Nephron progenitor cell (in vitro differentiated cells): ENCODE results near the gene BTBD19.
"Not testable (repeated sequence)": the region's sequence is repeated elsewhere in the genome, so short reads cannot be mapped to it uniquely, and the experiment has no call there.

Source experiments
- DNase-seq: peaks from one replicate; pipeline ENCODE4 v3.0.0; 2021
- H3K27ac Mint-ChIP-seq: 2 replicates; pipeline ENCODE4 v1.8.0; 2021; ENCODE audit warnings: mild to moderate bottlenecking, moderate library complexity, mixed read lengths
- H3K27me3 Mint-ChIP-seq: 2 replicates; pipeline ENCODE4 v1.8.0; 2021; ENCODE audit warnings: mild to moderate bottlenecking, low read depth, mixed read lengths; ENCODE audit not compliant: poor library complexity
- H3K36me3 Mint-ChIP-seq: 2 replicates; pipeline ENCODE4 v1.8.0; 2021; ENCODE audit warnings: low read depth, mixed read lengths
- H3K4me1 Mint-ChIP-seq: 2 replicates; pipeline ENCODE4 v1.8.0; 2021; ENCODE audit warnings: mixed read lengths
- H3K4me3 Mint-ChIP-seq: 2 replicates; pipeline ENCODE4 v1.8.0; 2021; ENCODE audit warnings: mild to moderate bottlenecking, moderate library complexity, mixed read lengths
- H3K9me3 Mint-ChIP-seq: 2 replicates; pipeline ENCODE4 v1.8.0; 2021; ENCODE audit warnings: mild to moderate bottlenecking, moderate library complexity, mixed read lengths
- CTCF ChIP-seq: fragments of 200-600 bp; sonication (generic); IDR thresholded peaks from 2 replicates; pipeline ENCODE4 v1.5.0; 2021; ENCODE audit warnings: antibody characterized with exemption

BTBD19 gene

GRCh38 chr1:44819608-44820327 is 11.4 kb downstream of the BTBD19 start:
- DNase-seq: peak; percentile 80
- H3K27me3 Mint-ChIP-seq: peaks cover 6% of the 10 kb centered on the region
- peaks cover 16% of the 10 kb centered on the region for H3K36me3 Mint-ChIP-seq
- H3K27ac Mint-ChIP-seq: peak overlapping the region; percentile 100
- TF ChIP-seq CTCF: no peak
- peak overlapping the region; percentile 80 for H3K4me3 Mint-ChIP-seq
- H3K4me1 Mint-ChIP-seq: peaks cover 50% of the 10 kb centered on the region
- peaks cover 9% of the 10 kb centered on the region for H3K9me3 Mint-ChIP-seq

GRCh38 chr1:44820328-44821239 is 12.3 kb downstream of the BTBD19 start:
- no peak for TF ChIP-seq CTCF
- Mint-ChIP-seq H3K36me3 (peaks cover 9% of the 10 kb centered on the region), H3K27ac (peak overlapping the region; percentile 100), H3K9me3 (peaks cover 9% of the 10 kb centered on the region), H3K4me3 (peak overlapping the region; percentile 80), H3K27me3 (peaks cover 6% of the 10 kb centered on the region), H3K4me1 (peaks cover 41% of the 10 kb centered on the region)
- DNase-seq: no peak

- H3K9me3 Mint-ChIP-seq: peaks cover 9% of the 10 kb centered on the region
- no peak for DNase-seq
- H3K4me3 Mint-ChIP-seq: peak overlapping the region; percentile 80
Measured at GRCh38 chr1:44821240-44821715, 13.0 kb downstream of the BTBD19 start.

GRCh38 chr1:44822131-44822701 is 13.9 kb downstream of the BTBD19 start:
- H3K36me3 Mint-ChIP-seq: peaks cover 8% of the 10 kb centered on the region
- no peak for DNase-seq
- no peak for TF ChIP-seq CTCF
- H3K4me3 Mint-ChIP-seq: no peak overlapping the region
- H3K27me3 Mint-ChIP-seq: peaks cover 6% of the 10 kb centered on the region
- peaks cover 40% of the 10 kb centered on the region for H3K4me1 Mint-ChIP-seq
- peaks cover 9% of the 10 kb centered on the region for H3K9me3 Mint-ChIP-seq
- no peak overlapping the region for H3K27ac Mint-ChIP-seq

More at GRCh38 chr1:44821240-44821715, 13.0 kb downstream of the BTBD19 start:
- TF ChIP-seq CTCF: no peak
- Mint-ChIP-seq H3K4me1 (peaks cover 40% of the 10 kb centered on the region), H3K27ac (peak overlapping the region; percentile 100), H3K27me3 (peaks cover 6% of the 10 kb centered on the region), H3K36me3 (peaks cover 9% of the 10 kb centered on the region)

- no peak overlapping the region for H3K4me3 Mint-ChIP-seq
- no peak for TF ChIP-seq CTCF
- H3K27me3 Mint-ChIP-seq: peaks cover 4% of the 10 kb centered on the region
- DNase-seq: no peak
- H3K4me1 Mint-ChIP-seq: peaks cover 32% of the 10 kb centered on the region
- peaks cover 3% of the 10 kb centered on the region for H3K9me3 Mint-ChIP-seq
- peaks cover 3% of the 10 kb centered on the region for H3K36me3 Mint-ChIP-seq
- H3K27ac Mint-ChIP-seq: no peak overlapping the region
Measured at GRCh38 chr1:44822981-44823451, 14.7 kb downstream of the BTBD19 start.

- not testable (repeated sequence) for H3K36me3 Mint-ChIP-seq, H3K4me3 Mint-ChIP-seq, H3K9me3 Mint-ChIP-seq, H3K27me3 Mint-ChIP-seq, DNase-seq, H3K27ac Mint-ChIP-seq
- peaks cover 24% of the 10 kb centered on the region for H3K4me1 Mint-ChIP-seq
Measured at GRCh38 chr1:44824392-44824791, 16.1 kb downstream of the BTBD19 start.
